Measurements from ENCODE around the gene KCNJ4. TPM values are rescaled to one million over a fixed set of nuclear protein-coding genes. Genes with fewer than 3 reads are reported as not detected.

KCNJ4 gene
- not detected for total RNA-seq
- long read RNA-seq: 0 reads

- no peak for DNase-seq (ENCODE audit: low spot score)
Measured at GRCh38 chr22:38455076-38455529, at the start of gene KCNJ4. Gene KCNJ4, minus strand, starts transcription at chr22:38455199. Its CDS starts 27,067 bp downstream, at chr22:38428132.

- no peak for DNase-seq (ENCODE audit: low spot score)
Measured at GRCh38 chr22:38503021-38503420, 48.0 kb upstream of the KCNJ4 start.

DNA sequence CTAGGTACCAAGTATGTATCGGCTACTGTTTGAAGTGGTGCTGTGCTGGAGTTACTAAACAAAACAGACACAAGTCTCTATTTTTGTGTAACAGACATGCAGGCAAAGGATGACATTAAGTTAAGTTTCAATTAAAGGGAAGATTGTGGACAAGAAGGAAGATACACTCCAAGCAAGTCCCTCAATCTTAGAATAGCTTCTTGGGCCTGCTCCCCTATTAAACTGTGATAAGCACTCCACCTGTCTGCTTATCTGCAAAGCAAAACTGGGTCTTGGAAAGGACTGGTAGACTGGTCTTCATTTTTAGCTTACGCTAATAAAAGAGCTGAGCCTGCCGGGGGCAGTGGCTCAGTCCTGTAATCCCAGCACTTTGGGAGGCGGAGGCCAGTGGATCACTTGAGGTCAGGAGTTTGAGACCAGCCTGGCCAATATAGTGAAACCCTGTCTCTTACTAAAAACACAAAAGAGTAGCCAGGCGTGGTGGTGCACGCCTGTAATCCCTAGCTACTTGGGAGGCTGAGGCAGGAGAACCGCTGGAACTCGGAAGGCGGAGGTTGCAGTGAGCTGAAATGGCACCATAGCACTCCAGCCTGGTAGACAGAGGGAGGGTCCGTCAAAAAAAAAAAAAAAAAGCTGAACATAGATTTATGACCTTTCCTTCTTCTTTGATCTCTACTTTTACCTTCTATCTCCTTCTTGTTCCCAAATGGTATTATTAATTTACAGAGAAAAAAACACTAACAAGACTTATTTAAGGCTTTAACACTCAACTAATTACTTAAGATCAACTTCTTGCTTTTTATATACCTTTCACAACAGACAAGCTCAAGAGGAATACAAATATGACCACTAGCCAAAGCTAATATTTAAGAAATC is 47.0 kb upstream of the KCNJ4 start:
- DNase-seq (ENCODE audit: low spot score): no peak

DNA sequence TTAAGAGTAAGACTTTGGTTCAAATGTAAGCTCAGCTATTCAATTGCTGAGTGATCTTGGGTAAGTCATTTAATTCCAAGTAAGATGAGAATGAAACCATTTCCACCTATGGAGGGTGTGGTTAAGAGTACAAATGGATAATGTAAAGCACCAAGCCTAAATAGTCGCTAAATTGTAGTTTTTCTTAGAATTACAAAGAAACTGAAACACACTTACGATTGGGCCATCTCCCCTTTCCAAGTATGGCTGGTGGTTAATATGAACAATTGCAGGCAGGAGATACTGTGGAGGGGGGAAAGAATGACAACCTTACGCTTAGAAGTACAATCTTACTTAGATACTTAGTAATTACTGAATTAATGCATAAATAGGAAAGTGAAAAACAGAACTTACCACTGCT is 42.9 kb upstream of the KCNJ4 start:
- no peak for DNase-seq (ENCODE audit: low spot score)

- no peak for DNase-seq (ENCODE audit: low spot score)
Measured at GRCh38 chr22:38494939-38495338, 39.9 kb upstream of the KCNJ4 start.

DNA sequence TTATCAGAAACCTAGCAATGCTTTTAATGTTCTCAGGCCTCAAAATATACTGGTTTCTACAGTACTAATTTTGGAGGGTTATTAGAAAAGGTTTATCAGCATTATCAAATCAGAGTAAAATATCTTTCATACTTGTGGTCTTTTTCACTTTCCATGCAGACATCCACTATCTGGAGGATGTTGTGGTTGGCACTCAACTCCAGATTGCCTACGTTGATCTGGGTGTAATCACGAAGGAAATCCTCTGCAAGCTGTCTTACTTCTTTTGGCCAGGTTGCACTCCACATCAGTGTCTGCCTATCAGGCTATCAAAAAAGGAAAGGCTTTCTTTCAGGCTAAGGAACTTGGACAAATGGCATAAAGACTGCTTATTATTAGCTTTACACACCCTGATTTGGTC is 39.5 kb upstream of the KCNJ4 start:
- DNase-seq (ENCODE audit: low spot score): no peak

DNA sequence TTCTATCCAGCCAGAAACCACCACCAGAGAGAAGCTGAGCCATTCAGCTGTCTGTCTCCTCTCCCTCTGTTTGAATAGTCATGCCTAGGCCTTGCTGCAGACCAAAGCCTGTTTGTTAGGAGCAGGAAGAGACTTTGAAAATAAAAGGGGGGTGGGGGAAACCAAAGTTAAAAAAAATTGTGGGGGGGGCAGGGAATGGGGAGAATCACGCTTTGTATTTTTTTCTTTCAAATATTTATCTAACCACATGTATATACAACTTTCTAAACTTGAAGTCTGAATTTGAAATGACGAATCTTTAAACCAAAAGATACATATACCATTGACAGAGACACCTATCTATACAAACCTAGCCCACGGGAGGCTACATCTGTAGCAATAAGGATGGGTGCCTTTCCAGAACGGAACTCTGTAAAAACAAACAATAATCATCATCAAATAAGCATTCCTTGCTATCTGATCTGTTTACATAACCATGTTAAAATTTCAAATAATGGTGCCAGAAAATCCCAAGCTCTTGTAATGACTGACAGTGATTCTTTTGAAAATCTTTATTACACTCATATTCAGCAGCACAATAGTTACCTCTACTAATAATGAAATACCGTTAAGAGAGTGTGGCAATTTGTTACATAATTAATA is 36.8 kb upstream of the KCNJ4 start:
- DNase-seq (ENCODE audit: low spot score): no peak

DNA sequence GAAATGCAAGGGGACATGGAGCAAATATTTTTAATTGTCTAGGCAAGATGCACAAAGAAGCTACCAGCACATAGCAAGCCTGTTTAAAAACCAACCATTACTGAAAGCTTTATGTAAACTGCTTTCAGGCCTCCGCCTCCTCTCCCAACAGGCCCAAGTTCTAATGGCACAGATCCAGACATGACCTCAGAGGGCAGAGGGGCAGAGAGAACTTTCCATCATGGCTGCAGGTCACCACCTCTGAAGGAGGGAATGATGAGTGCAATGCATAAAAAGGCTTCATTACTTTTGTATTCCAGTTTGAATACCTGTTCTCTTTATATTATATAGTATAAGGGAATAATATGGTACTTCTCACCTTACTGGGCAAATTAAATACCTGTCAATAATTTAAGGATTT is 35.9 kb upstream of the KCNJ4 start:
- DNase-seq (ENCODE audit: low spot score): no peak

GRCh38 chr22:38490475-38490874 is 35.5 kb upstream of the KCNJ4 start:
- DNase-seq (ENCODE audit: low spot score): no peak

DNA sequence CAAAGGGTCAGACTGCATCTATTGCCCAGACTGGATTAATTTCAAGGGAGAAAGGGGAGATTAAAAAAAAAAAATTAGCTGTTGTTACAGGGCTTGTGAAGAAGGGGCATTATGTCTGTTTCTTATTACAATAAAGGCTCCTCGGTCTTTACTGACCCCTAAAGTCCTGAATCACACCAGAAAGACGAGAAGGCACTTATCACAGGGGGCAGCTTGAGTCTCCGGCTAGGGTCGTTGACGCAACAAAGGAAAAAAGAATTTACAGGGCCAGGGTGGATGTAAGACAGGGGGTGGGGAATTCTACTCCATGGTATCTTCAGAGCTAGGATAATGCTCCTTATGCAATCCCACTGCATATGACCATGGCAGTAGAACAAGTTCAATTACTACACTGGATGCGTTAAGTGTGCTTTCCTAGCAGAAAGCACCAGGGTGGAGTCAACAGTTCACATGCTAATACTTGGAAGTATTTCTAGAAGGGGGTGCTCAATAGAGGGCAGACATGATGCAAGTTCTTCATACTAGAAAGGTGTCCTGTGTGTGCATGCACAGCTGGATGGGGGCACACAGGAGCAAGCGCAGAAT is 34.7 kb upstream of the KCNJ4 start:
- no peak for DNase-seq (ENCODE audit: low spot score)

DNA sequence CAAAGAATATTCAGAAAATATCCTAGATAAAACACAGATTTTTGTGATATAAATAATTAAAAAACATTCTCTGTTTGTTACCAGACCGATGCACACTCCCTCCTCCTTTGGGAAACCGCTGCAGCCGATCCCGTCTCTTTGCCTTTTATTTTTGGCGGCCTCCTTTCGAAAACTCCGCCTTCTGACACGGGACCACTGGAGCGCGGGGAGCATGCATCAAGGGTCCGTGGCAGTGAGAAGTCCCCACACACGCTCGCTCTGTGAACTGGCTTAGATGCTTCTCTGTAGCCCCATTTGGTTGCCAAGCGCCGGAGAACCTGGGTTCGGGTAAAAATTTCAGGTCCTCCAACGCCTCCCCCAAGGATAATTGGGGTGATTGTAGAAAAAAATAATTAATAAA is 34.1 kb upstream of the KCNJ4 start:
- DNase-seq (ENCODE audit: low spot score): no peak

- no peak for DNase-seq (ENCODE audit: low spot score)
Measured at GRCh38 chr22:38487946-38488345, 32.9 kb upstream of the KCNJ4 start.

GRCh38 chr22:38485783-38486182 is 30.8 kb upstream of the KCNJ4 start:
- no peak for DNase-seq (ENCODE audit: low spot score)

- no peak for DNase-seq (ENCODE audit: low spot score)
Measured at GRCh38 chr22:38484244-38484643, 29.2 kb upstream of the KCNJ4 start.

DNA sequence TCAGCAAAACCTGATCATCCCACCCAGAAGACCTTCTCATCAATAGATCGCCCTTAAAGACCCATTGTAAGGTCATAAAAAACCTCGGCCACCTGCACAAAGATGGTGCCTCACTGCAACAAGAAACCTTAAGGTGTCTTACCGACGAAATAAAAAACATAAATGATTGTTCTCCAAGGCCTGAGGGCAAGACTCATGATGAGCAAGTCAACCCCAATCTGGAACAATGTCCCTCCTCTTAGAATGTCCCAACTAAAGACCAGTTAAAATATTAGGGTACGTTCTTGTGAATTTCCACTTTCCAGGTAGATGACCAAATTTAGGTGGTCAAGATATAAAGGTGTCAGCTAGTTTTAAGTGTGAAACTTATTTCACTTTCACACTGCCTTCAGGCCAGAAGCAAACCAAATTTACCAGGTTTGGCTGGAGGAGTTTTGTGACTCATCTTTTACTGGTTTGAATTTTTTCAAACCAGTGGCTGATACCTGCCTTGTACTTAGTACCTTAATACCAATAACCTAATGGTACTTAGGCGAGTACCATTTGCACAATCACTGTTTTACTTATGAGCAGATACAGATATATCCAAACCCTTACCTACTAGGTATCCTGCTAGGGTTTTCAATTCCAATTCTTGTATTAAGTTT is 27.8 kb upstream of the KCNJ4 start:
- no peak for DNase-seq (ENCODE audit: low spot score)

- no peak for DNase-seq (ENCODE audit: low spot score)
Measured at GRCh38 chr22:38481871-38482332, 26.9 kb upstream of the KCNJ4 start.

GRCh38 chr22:38481162-38481870 is 26.3 kb upstream of the KCNJ4 start:
- DNase-seq (ENCODE audit: low spot score): no peak

DNA sequence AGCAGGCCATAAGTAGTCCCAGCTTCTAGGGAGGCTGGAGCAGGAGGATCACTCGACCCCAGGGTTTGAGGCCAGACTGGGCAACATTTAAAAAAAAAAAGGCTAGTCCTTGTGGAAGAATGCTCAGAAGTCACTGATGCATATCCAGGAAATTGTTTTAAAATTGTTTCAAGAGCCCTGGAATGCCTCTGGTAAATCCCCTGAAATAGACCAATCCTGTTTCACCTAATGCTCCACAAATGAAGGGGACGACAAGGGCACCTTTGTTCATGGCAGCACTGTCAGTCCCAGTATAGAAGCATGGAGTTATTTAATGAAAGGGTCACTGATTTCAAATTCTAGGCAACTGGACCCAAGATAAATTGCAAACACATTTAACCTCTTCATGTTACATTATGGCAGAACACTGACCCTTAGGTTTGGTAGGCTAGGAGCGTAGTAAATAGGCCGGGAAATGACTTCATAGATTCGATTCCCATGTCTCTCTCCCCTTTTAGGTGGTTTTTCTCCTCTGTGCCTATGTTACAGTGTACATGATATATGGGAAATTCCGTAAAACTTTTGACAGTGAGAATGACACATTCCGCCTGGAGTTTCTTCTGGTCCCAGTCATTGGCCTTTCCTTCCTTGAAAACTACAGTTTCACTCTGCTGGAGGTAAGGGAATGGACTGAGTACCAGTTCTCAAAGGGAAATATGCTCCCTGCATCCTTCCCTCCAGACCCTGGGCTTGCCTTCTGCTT is 24.3 kb upstream of the KCNJ4 start:
- DNase-seq (ENCODE audit: low spot score): no peak

DNA sequence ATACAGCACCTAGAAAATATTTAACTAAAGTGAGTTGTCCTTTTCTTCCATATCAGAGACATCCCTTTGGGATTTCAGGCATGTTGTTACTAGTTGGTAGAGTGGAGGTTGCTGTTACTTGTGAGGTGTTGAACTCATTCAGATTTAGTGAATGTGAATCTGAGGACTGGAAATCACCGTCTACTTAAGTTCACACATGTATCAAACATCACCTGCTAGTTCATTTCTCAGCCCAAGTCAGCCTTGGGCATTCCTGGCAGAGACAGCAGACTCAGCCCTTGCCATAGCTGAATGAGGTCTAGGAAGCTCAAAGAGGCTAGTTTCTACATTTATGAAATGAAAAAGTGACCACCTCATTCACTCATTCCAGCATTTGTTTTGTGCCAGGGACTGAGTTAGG is 22.6 kb upstream of the KCNJ4 start:
- DNase-seq (ENCODE audit: low spot score): no peak

GRCh38 chr22:38474003-38474607 is 19.1 kb upstream of the KCNJ4 start:
- no peak for DNase-seq (ENCODE audit: low spot score)
